GM12873 (cell line): ENCODE results near the gene FAM13A.

ENCODE experiments used
- CTCF ChIP-seq: IDR thresholded peaks from 2 replicates; pipeline ENCODE4 v1.5.1; 2012; ENCODE audit warnings: low read depth, mild to moderate bottlenecking, moderate library complexity, low read length, control low read depth; ENCODE audit not compliant: insufficient read depth; ENCODE audit errors: missing control alignments

The FAM13A gene

GRCh38 chr4:88743696-88744095 lies 313.3 kb downstream of the FAM13A start:
- no peak for TF ChIP-seq CTCF

- no peak for TF ChIP-seq CTCF
Observed at GRCh38 chr4:88742561-88742960, 314.4 kb downstream of the FAM13A start.

- no peak for TF ChIP-seq CTCF
Observed at GRCh38 chr4:88738180-88738579, 318.8 kb downstream of the FAM13A start.

- TF ChIP-seq CTCF = no peak
Observed at GRCh38 chr4:88737307-88737941, 319.6 kb downstream of the FAM13A start.

- no peak for TF ChIP-seq CTCF
Observed at GRCh38 chr4:88736264-88736663, 320.7 kb downstream of the FAM13A start.

- no peak for TF ChIP-seq CTCF
Observed at GRCh38 chr4:88735564-88735963, 321.4 kb downstream of the FAM13A start.

- no peak for TF ChIP-seq CTCF
Observed at GRCh38 chr4:88734403-88734949, 322.5 kb downstream of the FAM13A start.
